ENCODE results near the gene NADK2. TPM values are rescaled to one million over a fixed set of nuclear protein-coding genes. Genes with fewer than 3 reads are reported as not detected.

NADK2 gene
- total RNA-seq, 1 experiment from 2014 or later: 49.9 TPM

GRCh38 chr5:36238502-36239295, 3.0 kb downstream of the NADK2 start:
- H3K27me3 ChIP-seq: no peaks in the 10 kb centered on the region
- no peak overlapping the region for H3K27ac ChIP-seq
- DNase-seq: no peak
- H3K4me1 ChIP-seq: peaks cover 22% of the 10 kb centered on the region
- H3K36me3 ChIP-seq: no peaks in the 10 kb centered on the region
- no peaks in the 10 kb centered on the region for H3K9me3 ChIP-seq (replicated peaks)
- no peak overlapping the region for H3K4me3 ChIP-seq

- no peak for DNase-seq
- Histone ChIP-seq H3K4me3 (no peak overlapping the region), H3K27ac (no peak overlapping the region), H3K4me1 (peaks cover 20% of the 10 kb centered on the region), H3K27me3 (no peaks in the 10 kb centered on the region), H3K9me3 (replicated peaks) (no peaks in the 10 kb centered on the region), H3K36me3 (no peaks in the 10 kb centered on the region)
These were observed 4.0 kb downstream of the NADK2 start for GRCh38 chr5:36237751-36238150.

- H3K9me3 ChIP-seq (replicated peaks): no peaks in the 10 kb centered on the region
- peaks cover 16% of the 10 kb centered on the region for H3K4me1 ChIP-seq
- H3K36me3 ChIP-seq: peaks cover 5% of the 10 kb centered on the region; the same call in 1 of the 2 replicates
- no peaks in the 10 kb centered on the region for H3K27me3 ChIP-seq
- no peak overlapping the region for H3K27ac ChIP-seq
- DNase-seq: no peak
- no peak overlapping the region for H3K4me3 ChIP-seq
These were observed 4.9 kb downstream of the NADK2 start for GRCh38 chr5:36236801-36237200.

GRCh38 chr5:36232533-36232932, 9.2 kb downstream of the NADK2 start:
- Histone ChIP-seq H3K36me3 (peaks cover 5% of the 10 kb centered on the region; the same call in 1 of the 2 replicates), H3K27me3 (no peaks in the 10 kb centered on the region), H3K4me3 (no peak overlapping the region), H3K4me1 (peaks cover 36% of the 10 kb centered on the region), H3K27ac (no peak overlapping the region), H3K9me3 (replicated peaks) (no peaks in the 10 kb centered on the region)
- no peak for DNase-seq

- H3K27me3 ChIP-seq: no peaks in the 10 kb centered on the region
- H3K4me1 ChIP-seq: peaks cover 26% of the 10 kb centered on the region
- peak; percentile 83 to 87 for DNase-seq
- no peaks in the 10 kb centered on the region for H3K9me3 ChIP-seq (replicated peaks)
- peaks cover 21% of the 10 kb centered on the region for H3K36me3 ChIP-seq
- no peak overlapping the region for H3K4me3 ChIP-seq
- H3K27ac ChIP-seq: peak overlapping the region; percentile 65
These were observed 11.5 kb downstream of the NADK2 start for GRCh38 chr5:36230151-36230790.

GRCh38 chr5:36228505-36228904, 13.2 kb downstream of the NADK2 start:
- Histone ChIP-seq H3K9me3 (replicated peaks) (no peaks in the 10 kb centered on the region), H3K36me3 (peaks cover 34% of the 10 kb centered on the region), H3K4me1 (peaks cover 33% of the 10 kb centered on the region), H3K27ac (no peak overlapping the region), H3K27me3 (no peaks in the 10 kb centered on the region), H3K4me3 (no peak overlapping the region)
- DNase-seq: no peak

GRCh38 chr5:36227046-36227445, 14.7 kb downstream of the NADK2 start:
- H3K9me3 ChIP-seq (replicated peaks): no peaks in the 10 kb centered on the region
- no peak overlapping the region for H3K27ac ChIP-seq
- H3K4me1 ChIP-seq: peaks cover 48% of the 10 kb centered on the region
- H3K4me3 ChIP-seq: no peak overlapping the region
- peaks cover 30% of the 10 kb centered on the region for H3K36me3 ChIP-seq
- H3K27me3 ChIP-seq: no peaks in the 10 kb centered on the region
- no peak for DNase-seq

- Histone ChIP-seq H3K27ac (peak overlapping the region; percentile 91), H3K27me3 (no peaks in the 10 kb centered on the region), H3K9me3 (replicated peaks) (no peaks in the 10 kb centered on the region), H3K4me1 (peaks cover 58% of the 10 kb centered on the region), H3K36me3 (peaks cover 58% of the 10 kb centered on the region), H3K4me3 (no peak overlapping the region)
- peak in 1 of 2 experiments; percentile 49 for DNase-seq
These were observed 19.1 kb downstream of the NADK2 start for GRCh38 chr5:36222620-36223019.

GRCh38 chr5:36217988-36218387, 23.7 kb downstream of the NADK2 start:
- no peaks in the 10 kb centered on the region for H3K9me3 ChIP-seq (replicated peaks)
- H3K36me3 ChIP-seq: peaks cover 54% of the 10 kb centered on the region
- H3K27ac ChIP-seq: no peak overlapping the region; the same call in 1 of the 2 replicates
- H3K27me3 ChIP-seq: no peaks in the 10 kb centered on the region
- H3K4me3 ChIP-seq: no peak overlapping the region
- peaks cover 46% of the 10 kb centered on the region for H3K4me1 ChIP-seq
- no peak for DNase-seq

GRCh38 chr5:36217567-36217966, 24.2 kb downstream of the NADK2 start:
- DNase-seq: no peak
- no peak overlapping the region for H3K27ac ChIP-seq
- peaks cover 42% of the 10 kb centered on the region for H3K4me1 ChIP-seq
- no peaks in the 10 kb centered on the region for H3K9me3 ChIP-seq (replicated peaks)
- H3K36me3 ChIP-seq: peaks cover 58% of the 10 kb centered on the region
- no peaks in the 10 kb centered on the region for H3K27me3 ChIP-seq
- no peak overlapping the region for H3K4me3 ChIP-seq

GRCh38 chr5:36215910-36216309, 25.8 kb downstream of the NADK2 start:
- Histone ChIP-seq H3K4me1 (peaks cover 25% of the 10 kb centered on the region), H3K27ac (no peak overlapping the region), H3K27me3 (no peaks in the 10 kb centered on the region), H3K4me3 (no peak overlapping the region), H3K36me3 (peaks cover 66% of the 10 kb centered on the region), H3K9me3 (replicated peaks) (no peaks in the 10 kb centered on the region)
- no peak for DNase-seq

- Histone ChIP-seq H3K4me3 (no peak overlapping the region), H3K27me3 (no peaks in the 10 kb centered on the region), H3K27ac (no peak overlapping the region), H3K36me3 (peaks cover 60% of the 10 kb centered on the region), H3K9me3 (replicated peaks) (no peaks in the 10 kb centered on the region), H3K4me1 (peaks cover 13% of the 10 kb centered on the region)
- DNase-seq: no peak
These were observed 27.3 kb downstream of the NADK2 start for GRCh38 chr5:36214436-36214835.

GRCh38 chr5:36209664-36210063, 32.1 kb downstream of the NADK2 start:
- Histone ChIP-seq H3K4me1 (no peaks in the 10 kb centered on the region), H3K27me3 (no peaks in the 10 kb centered on the region)
- no peak for DNase-seq

GRCh38 chr5:36208786-36209185, 32.9 kb downstream of the NADK2 start:
- DNase-seq: no peak
- Histone ChIP-seq H3K27ac (no peak overlapping the region), H3K36me3 (peaks cover 50% of the 10 kb centered on the region), H3K27me3 (no peaks in the 10 kb centered on the region), H3K4me3 (no peak overlapping the region), H3K4me1 (no peaks in the 10 kb centered on the region), H3K9me3 (replicated peaks) (no peaks in the 10 kb centered on the region)

More at GRCh38 chr5:36209664-36210063, 32.1 kb downstream of the NADK2 start:
- Histone ChIP-seq H3K4me3 (no peak overlapping the region), H3K27ac (no peak overlapping the region), H3K36me3 (peaks cover 45% of the 10 kb centered on the region), H3K9me3 (replicated peaks) (no peaks in the 10 kb centered on the region)

GRCh38 chr5:36206913-36207312, 34.8 kb downstream of the NADK2 start:
- H3K27ac ChIP-seq: no peak overlapping the region
- H3K4me3 ChIP-seq: no peak overlapping the region
- H3K36me3 ChIP-seq: peaks cover 49% of the 10 kb centered on the region
- no peaks in the 10 kb centered on the region for H3K27me3 ChIP-seq
- H3K4me1 ChIP-seq: no peaks in the 10 kb centered on the region
- no peaks in the 10 kb centered on the region for H3K9me3 ChIP-seq (replicated peaks)
- no peak for DNase-seq
